ENCODE results near the gene PPFIA4. TPM values are rescaled to one million over a fixed set of nuclear protein-coding genes. Genes with fewer than 3 reads are reported as not detected.

PPFIA4 gene
- total and polyA plus RNA-seq, 2 of the 4 experiments (the other 2 are of a cell fraction): 5.4 to 13.7 TPM

- TF ChIP-seq ELK1 (IDR thresholded peaks at IDR 0.05; ENCODE audit: borderline replicate concordance, low read depth, low read length): no peak
These were observed 90.0 kb downstream of the PPFIA4 start (continued) for GRCh38 chr1:203116091-203116820.
